ENCODE measurements around the gene FAM120B.

Gene FAM120B

DNA sequence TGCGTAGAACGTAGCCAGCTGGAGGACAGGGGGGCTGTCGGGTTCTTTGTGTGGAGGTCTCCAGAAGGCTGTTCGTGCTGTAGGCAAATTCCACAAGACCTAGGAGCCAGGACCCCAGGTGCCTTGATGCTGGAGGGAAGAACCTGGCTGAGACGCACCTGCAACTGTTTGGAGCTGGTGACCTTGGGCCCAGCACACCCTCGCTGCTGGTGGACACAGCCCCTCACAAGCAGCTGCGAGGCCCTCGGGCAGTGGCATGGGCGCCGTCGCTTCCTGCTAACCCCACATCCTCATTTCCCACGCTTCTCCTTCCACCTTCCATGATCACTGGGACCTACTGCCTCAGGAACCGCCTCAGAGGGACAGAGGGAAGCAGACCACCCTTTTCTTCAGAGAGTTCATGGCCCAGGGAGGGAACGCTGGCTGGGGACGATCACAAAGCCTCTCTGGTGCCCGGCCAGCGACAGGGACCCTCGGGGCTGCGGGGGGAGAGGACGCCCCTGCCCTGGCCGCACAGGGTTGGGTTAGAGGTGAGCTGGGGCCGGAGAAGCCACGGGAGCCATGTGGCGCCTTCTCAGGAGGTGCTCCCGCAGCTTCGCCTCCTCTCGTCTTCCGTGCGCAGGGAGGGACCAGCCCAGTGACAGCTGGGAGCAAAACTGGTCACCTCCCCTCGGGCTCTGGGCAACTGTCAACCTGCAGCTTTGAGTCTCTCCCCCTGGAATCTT lies 34.1 kb upstream of the FAM120B start:
- DNase-seq = no peak

DNA sequence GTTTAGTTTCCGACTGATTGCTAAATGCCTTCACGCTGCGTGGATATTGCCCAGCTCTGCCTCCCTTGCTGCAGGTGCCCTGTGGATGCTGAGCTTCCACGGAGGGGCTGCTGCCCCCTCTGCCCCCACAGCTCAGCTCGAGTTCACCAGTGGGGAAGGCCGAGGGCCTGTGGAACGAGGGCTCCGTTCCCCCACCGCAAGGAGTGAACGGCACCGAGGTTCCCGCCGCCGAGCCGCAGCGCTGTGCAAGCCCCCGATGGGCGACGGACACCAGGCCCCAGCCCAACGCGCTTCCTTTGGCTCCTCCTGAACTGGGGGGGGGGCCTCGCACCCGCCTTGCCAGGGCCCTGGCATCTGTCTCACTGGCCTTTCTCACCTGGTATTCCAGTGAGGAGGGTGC lies 33.4 kb upstream of the FAM120B start:
- DNase-seq = no peak

DNA sequence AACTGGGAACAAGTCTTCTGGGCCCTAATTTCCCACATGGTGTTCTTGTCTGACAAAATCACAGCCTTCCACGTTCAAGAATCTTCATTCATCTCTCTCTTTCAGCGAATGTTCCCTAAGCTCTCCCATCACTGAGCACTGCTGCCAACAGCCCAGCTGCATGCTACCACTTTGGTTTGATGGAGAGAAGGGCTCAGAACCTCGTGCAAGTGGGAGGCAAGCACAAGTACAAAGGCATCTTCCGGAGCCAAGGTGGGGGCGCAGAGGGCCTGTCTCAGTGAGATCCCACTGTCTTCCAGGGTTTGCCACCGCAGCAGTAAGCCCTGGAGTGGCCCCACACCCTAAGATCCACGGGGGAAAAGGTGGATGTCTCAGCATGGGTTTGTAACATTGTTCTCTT lies 32.9 kb upstream of the FAM120B start:
- DNase-seq = no peak

DNA sequence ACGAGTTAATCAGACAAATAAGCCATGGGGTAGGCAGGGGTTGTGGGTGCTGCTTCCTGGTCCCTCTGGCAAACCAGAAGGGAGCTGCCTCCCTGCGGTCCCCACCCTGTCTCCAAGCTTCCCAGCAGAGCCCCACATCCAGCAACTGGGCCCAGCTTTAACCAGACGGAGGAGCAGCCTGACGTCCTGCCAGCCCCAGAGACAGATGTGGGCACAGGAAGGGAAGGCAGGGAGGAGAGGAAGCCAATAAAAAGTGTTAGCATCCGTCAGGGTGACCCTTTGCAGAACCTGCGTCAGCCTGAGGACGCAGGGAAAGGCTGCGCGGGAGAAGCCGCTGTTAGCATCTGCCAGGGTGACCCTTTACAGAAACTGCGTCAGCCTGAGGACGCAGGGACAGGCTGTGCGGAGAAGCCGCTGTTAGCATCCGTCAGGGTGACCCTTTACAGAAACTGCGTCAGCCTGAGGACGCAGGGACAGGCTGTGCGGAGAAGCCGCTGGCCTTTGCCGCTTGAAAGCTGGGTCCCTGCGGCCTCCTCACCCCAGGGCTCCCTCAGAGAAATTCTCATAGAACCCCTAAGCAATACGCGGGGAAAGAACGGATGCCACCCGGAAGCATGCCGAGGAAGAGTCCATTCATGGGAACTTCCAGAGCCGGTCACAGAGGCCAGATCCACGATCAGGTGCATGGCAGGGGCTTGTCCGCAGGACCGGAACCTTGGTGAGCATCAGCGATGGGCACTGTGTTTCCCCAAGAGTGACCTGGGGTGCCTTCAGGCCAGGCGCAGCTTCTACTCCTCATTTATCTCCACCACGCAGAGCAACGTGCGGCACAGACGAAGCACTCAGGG lies 31.6 kb upstream of the FAM120B start:
- DNase-seq = no peak

DNA sequence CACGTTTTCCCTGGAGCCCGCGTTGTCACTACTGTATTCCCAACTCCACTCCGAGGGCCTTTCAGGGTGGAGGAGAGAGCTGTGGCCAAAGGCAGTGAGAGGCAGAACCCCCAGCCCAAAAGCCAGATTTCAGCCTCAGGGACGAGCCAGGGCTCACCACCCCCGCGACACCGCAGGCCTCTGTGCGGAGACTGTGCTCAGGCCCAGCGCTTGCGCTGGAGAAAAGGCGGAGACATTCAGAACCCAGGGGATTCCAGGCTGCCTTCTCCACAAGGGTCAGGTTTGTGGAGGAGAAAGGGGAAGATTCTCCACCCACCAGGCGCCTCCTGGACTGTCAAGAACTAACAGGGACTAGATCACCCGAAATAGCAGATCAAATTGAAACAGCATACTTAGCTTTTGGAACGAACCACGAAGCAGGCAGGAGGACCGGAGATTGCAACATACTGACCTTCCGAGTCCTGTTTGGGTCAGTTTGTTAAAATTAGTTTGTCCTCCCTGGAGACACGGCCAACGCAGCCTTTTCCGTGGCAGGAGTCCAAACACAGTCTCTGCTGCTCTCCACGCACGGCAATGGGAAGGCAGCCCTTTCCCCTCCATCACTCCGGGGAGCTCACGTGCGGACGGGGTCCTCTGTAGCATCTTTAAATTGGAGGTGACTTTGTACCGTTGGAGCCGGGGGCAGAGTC lies 30.0 kb upstream of the FAM120B start:
- DNase-seq = no peak

DNA sequence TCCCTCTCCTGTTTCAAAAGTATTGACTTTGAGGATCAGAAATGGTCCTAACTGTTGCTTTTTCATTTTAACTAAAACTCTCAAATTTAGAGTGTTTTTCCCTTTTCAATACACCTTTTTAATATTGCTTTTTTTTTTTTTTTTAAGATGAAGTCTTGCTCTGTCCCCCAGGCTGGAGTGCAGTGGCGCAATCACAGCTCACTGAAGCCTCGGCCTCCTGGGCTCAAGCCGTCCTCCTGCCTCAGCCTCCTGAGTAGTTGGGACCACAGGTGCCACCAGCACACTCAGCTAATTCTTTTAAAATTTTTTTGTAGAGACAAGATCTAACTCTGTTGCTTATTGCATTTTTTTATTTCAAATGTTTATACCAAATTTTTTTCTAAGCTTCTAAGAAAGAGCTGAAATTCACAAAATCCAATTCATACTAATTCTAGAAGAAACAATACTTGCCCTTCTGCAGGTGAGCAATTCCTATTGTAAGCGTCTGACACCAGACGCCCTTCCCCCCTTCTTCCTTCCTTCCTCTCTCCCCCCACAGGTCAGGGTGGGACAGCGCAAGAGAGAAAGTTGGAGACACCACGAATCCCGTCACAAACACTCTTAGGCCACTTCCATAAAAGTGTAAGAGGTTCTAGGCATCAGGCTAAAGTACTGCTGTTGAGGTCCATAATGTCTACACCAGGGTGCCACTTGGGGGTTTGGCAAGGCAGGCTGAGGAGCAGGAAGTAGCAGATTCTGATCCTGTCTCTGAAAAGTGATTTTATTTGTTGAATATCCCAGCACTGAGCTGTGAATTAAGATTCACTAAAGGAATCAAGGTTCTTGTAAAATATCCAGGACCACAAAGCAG lies 28.4 kb upstream of the FAM120B start:
- DNase-seq = no peak

DNA sequence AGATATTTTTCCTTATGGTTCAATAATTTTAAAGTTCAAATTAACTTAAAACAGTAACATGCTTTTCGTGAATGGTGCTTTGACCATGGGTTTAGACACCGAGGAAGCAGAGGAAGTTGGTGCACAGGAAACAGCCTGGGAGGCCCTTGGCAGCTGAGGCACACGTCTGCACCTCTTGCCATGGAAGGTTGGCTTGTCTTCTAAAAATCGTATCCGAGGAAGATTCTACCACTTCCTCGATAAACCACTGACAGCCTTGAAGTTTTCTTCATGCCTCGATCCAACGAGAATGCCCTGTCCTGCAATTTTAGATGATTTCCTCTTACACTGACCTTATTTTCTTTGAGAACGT lies 27.8 kb upstream of the FAM120B start:
- no peak for DNase-seq

DNA sequence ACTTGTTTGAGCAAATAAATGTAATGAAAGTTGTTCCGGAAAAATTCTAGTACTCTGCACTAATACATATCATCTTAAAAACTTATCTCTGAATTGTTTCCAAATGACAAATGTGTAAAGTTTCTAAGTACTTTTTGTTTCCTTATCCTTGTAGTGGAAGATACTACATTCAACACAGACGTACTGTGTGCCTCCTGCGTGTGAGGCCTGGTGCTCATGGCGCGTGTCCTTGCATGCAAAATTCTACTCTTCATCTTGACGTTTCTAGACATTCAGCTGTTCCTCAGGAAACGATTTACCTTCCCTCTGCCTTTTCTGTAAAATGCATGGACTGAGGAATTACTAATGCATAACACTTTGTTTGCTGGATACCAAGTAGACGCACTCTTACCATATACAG lies 27.1 kb upstream of the FAM120B start:
- DNase-seq = no peak

DNA sequence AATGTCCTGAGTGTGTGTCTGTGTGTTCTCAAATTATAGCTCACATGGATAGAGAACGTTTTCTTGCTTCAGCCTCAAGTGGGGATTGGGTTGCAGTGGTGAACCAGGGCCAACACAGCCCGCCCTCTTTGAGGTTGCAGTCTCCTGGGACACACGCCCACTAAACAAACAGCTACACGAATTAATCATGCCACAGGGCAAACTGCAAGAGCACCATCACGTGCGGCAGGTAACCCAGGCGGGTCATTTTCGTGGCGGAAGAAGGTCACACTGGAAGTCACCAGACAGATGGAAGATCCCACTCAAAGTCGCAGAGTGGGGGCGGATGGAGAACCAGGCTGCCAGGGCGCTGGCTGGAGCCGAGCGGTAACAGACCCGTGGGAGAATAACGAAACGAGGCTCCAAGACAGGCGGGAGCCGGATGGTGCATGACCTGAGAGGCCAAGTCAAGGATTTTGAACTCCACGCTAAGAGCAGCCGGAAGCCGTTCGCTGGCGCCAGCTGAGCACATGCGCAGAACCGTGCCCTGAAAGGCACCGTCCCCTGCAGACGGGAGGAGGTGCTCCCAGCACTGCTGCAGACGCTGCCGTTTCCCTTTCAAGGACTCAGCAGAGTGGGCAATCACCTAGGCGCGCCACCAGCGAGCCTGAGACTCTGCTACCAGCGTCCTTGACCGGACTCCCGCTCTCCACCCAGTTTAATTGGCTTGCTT lies 26.4 kb upstream of the FAM120B start:
- peak; percentile 42 for DNase-seq

DNA sequence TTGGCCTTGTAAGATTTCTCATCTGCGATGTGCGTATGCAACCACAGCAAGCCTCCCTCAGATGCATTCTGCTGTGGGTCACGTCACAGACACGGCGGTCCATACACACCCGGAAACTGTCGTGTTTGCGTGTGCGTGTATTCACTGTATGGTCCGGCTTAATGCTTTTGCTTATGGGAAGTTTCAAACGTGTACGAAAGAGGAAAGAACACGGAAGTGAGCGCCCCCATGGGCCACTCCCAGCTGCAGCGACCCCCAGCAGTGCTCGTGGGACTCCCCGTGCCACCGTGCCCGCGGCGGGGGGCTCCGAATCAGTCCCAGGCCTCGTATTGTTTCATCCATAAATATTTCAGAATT lies 25.9 kb upstream of the FAM120B start:
- no peak for DNase-seq

DNA sequence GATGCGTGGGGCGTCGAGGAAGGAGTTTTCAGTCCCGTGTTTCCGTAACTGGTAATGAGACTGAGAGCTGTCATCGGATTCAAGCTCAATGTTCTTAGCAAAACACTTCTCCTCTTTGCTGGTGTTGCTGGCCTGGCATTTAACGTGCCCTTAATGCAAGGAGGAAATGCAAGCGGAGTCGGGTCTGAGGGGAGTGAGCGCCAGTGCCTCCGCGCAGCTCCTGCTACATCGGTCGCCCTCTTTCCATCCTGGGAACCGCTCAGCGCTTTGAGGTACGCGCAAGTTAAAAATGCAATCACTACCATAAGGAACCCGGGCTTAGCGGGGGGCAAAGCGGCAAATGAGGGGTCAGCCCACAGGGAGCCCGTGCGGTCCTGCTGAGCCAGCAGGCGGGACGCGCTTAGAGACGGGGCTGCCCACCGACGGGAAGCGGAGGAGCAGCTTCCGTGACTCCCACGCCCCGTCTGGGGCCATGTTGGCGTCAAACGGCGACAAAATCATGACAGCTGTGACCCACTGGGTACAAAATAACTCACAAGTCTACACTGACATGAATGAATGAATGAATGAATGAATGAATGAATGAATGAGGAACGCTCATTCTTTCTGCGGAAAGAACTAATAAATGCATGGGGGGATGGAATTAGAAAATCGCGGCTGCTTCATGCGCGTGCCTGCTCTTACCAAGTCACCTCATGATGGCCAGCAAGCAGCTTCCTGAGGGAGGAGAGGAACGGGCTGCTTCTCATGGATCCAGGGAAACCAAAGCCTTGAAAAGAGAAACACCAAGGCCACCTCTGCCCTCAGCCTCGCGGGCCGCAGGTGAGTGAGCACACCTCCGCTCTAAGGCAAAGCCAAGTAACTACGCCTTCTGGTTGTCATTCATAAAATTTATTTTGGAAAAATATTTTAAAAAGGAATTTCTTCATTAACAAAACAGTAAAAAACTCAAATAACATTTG lies 24.9 kb upstream of the FAM120B start:
- no peak for DNase-seq

DNA sequence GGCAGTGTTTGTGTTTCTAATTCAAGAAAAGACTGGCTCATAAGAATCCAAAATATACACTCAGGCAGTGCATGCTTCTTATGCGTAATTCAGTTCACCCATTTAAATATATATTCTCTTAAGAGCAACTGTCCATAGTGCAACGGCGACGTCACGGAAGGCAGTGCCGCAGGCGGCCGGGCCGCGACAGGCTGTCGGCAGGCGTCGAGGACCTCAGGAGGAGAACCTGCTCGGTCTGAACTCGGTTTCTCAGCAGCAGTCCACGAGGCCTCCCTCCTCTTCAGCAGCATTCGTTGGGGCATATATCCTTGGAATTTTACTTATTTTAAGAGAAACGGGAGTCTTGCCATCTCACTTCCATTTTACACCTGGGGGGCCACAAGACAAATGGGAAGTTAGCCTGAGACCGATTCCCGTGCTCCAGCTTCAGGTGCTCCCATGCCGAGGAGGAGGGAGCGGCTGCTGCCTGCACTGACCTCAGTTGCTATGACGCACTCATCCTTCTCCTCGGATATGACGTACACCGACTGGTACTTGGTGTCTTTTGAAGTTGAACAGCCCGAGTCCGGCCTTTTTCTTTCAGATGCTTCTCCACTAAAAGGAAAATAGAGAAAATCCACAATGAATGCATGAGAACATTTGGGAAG lies 23.9 kb upstream of the FAM120B start:
- no peak for DNase-seq

DNA sequence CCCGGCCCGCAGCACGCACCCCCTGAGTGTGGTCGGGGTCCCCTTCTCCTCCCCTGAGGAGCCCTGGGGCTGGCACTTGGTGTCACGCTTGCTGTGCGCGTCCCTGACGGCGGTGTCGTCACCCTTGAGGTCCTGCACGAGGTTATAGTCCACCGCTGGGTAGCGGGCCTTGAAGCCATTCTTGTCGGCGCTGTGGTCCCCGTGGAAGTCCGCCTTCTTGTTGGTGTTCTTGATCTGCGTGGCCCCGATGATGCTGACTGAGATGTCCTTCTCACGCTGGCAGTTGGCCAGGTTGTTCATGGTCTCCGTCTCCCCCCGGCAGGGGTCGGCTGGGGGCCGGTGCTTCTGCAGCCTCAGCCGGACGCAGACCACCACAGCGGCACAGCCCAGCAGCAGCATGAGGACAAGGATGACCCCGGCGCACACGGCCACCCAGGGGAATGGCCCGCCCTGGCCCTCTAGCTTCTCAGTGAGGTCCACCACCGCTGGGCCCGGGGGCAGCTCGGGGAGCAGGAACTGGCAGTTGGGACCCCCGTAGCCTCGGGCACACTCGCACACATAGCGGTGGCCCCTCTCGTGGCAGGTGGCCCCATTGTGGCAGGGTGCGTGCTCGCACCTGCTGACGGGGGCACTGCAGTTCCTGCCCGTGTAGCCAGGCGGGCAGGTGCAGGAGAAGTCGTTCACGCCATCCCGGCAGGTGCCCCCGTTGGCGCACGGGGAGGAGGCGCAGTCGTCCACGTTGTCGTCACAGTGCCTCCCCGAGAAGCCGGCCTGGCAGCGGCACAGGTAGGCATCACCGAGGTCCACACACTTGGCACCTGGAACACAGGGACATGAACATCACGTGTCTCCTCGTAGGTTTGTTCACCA lies 23.1 kb upstream of the FAM120B start:
- no peak for DNase-seq

DNA sequence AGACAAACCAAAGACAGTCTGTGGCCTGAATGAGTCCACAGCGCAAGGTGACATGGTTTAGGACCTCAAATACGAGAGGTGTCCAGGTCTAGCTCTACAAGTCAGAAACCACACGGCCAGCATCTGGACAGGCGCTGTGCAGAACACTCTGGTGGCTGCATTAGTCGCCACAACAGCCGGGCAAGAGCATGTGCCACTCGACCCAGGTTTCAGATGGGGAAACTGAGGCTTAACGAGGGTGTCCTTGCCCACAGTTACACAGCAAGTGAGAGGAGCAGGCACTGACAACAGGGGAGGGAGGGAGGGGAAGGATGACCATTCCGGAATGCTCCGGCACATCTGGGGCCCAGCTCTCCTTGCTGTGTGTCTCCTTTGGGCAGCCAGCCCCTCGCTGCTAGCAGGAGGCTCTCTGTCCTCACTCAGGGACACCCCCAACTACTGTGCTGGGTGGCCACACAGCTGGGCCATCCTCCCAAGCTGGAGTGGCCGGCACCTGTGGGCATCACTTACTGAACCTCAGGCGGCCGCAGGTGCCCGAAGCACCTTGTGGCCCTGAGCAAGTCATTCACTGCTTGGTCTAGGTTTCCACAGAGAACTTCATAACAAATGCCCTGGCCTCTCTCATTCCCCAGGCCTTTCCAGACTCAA lies 22.3 kb upstream of the FAM120B start:
- no peak for DNase-seq

DNA sequence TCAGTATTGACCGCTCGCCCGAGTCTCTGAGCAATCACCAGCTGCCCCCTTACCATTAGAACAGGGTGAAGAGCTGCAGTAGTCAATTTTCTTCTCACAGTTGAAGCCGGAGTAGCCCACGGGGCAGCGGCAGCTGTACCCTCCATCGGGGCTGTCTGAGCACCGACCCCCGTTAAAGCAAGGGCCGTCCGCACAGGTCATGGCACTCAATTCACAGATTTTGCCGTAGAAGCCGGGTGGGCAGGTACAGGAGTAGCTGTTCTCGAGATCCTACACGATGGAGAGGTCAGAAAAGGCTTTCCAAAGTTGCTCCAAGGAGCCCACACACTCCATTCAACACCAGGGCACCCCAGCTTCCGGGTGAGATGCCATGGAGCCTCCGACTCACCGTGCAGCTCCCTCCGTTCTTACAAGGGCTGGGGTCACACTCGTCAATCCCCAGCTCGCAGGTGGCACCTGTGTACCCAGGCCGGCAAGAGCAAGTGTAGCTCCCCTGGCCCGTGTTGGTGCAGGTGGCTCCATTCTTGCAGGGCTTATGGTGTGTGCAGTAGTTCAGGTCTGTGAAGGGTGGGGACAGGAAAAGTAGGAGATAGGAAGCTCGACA lies 21.6 kb upstream of the FAM120B start:
- no peak for DNase-seq

DNA sequence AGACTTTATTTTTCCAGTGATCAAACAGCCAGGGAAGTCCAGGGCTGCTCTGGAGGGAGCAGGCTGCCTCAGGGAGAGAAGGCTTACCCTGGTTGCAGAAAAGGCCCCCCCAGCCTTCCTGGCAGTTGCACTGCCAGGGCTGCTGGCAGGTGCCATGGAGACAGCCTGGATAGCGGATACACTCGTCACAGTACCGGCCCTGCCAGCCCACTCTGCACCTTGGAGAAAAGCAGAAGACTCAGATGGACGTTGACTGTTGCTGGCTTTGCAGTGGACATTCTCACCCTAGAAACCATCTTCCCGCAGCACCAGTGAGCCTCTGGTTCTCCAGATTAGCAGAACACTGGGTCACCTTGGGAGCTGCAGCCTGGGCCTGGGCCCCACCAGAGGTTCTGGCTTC lies 21.1 kb upstream of the FAM120B start:
- DNase-seq = no peak

DNA sequence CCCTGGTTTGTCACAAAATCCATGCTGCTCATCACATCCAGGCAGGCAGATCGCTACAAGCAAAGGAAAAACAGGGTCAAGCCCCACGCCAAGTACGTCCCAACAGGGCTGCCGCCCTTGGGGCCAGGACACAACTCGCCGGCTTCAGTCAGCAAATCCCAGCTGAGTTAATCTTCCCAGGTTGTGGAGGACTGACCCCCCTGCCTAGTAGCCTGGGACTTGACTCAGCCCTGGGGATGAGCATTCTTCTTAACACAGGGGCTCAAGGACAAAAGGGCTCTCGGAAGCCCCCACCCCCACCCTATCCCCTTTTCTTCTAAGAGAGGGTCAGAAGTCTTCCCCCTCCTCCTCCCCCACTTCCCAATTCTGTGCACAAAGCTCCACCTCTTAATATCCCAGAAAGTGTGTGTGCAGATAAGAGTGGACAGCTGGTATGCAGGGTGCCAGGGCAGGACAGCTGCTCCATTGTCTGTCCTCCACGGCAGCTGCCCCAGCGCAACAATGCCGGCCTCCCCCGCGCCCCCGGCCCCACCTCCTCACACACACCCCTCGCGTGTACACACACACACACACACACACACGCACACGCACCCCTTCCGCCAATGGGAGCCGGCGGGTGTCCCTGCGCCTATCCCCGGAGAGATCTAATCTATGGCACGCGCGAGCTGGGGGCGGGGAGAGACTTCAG lies 20.2 kb upstream of the FAM120B start:
- DNase-seq = no peak

DNA sequence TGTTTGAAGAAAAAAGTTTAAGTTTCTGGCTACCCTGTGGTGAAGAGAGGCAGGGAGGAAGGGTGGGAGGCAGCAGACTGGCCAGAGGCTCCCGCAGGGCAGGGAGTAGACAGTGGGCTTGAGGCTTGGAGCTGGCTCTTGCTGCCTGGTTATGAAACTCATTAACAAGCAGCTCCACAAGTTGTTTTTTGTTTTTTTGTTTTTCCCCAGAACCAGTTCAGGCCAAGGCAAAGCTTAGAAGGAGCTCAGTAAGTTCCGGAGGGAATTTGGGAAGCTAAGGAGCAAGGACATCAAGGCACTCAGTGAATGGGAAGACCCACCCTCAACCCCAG lies 19.7 kb upstream of the FAM120B start:
- no peak for DNase-seq
